ENCODE measurements around the gene TMEM132C.

TMEM132C gene

DNA sequence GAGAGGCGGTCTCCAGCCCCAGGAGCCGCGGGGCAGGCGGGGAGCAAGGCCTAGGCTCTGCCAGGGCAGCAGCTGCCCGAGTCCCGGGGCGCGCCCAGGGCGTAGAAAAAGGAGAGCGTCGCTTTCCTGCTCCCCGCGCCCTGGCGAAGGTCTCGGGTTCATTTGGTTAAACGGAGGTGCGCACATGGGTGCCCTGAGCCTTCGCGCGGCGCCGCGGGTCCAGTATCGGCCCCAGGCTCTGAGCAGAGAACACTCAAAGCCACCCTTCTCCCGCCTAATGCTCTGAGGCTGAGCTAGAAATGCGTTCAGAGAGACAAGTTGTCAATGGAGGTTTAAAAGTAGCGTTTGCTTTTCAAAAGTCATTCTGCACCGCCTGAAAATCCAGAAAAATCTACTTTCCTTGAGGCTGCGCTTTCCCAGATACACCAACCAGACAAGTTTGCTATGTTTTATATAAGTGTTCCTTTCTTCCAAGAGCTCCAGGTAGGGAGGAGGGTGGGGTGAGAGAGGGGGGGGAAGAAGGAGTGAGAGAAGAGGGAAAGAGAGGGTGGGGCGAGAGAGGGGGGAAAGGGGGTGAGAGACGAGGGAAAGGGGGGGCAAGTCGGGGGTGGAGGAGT is 1.5 kb downstream of the TMEM132C start:
- CTCF ChIA-PET: no interaction called here
- TF ChIP-seq ZNF384 (IDR thresholded peaks at IDR 0.05) (no peak), LEF1 (IDR thresholded peaks at IDR 0.05; ENCODE audit: borderline replicate concordance) (no peak), FOXK2 (IDR thresholded peaks at IDR 0.05) (no peak), ELF4 (IDR thresholded peaks at IDR 0.05) (no peak), CTBP1 (IDR thresholded peaks at IDR 0.05; ENCODE audit: borderline replicate concordance) (no peak), FOXM1 (IDR thresholded peaks at IDR 0.05; ENCODE audit: borderline replicate concordance) (no peak), ARNT (IDR thresholded peaks at IDR 0.05) (no peak), TARDBP (IDR thresholded peaks at IDR 0.05) (no peak), HDGF (IDR thresholded peaks at IDR 0.05; ENCODE audit: borderline replicate concordance) (no peak)
- DNase-seq (ENCODE audit: extremely low spot score): no peak
- POLR2A ChIA-PET: no interaction called here

DNA sequence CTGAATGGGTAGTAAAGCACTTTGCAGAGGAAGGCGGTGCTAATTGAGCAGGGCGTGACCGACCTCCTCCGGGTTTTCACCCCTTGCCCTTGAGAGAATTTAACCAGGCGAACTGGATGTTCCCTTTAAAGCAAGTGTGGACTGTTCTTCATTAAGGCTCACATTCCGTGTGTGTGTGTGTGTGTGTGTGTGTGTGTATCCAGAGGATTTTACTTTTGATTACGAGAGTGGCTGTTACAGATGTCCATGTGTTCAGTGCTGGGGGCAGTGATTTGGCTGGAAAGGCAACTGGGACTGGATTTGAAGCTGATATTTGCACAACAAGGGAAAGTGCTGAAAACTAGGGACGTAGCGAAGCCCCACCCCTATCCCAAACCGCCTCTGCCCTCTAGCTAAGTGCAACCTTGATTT is 2.2 kb downstream of the TMEM132C start:
- TF ChIP-seq HDGF (IDR thresholded peaks at IDR 0.05; ENCODE audit: borderline replicate concordance) (no peak), FOXA1 (IDR thresholded peaks at IDR 0.05) (no peak), ARNT (IDR thresholded peaks at IDR 0.05) (no peak), SUZ12 (IDR thresholded peaks at IDR 0.05) (no peak), BHLHE40 (IDR thresholded peaks at IDR 0.05; ENCODE audit: borderline replicate concordance) (no peak), SP1 (IDR thresholded peaks at IDR 0.05) (no peak), PKNOX1 (IDR thresholded peaks at IDR 0.05) (no peak), CTBP1 (IDR thresholded peaks at IDR 0.05; ENCODE audit: borderline replicate concordance) (no peak)
- no peak for DNase-seq (ENCODE audit: extremely low spot score)
- POLR2A ChIA-PET: no interaction called here
- CTCF ChIA-PET: no interaction called here

DNA sequence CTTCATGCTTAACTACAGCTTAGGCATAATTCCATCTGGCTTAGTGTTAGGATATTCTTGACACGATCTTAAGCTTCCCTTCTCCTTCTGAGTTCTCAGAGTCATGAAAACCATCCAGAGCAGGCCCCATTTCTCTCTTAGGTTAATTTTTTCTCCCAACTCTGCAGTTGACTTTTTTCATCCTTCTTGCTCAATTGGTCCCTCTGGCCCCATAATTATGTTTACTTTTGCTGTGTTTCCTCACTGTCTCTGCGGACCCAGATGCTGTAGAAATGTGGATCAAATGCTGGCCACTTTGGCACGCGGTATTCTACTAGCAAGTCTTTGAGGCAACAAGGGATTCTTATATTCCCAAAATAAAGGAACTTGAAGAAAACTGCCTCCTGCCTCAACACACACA is 9.5 kb downstream of the TMEM132C start:
- POLR2A ChIA-PET: no interaction called here
- TF ChIP-seq SUZ12 (IDR thresholded peaks at IDR 0.05): no peak
- TF ChIP-seq TARDBP (IDR thresholded peaks at IDR 0.05): no peak
- no peak for TF ChIP-seq FOXA1 (IDR thresholded peaks at IDR 0.05)
- no peak for TF ChIP-seq LEF1 (IDR thresholded peaks at IDR 0.05; ENCODE audit: borderline replicate concordance)
- no peak for TF ChIP-seq CTBP1 (IDR thresholded peaks at IDR 0.05; ENCODE audit: borderline replicate concordance)
- TF ChIP-seq PKNOX1 (IDR thresholded peaks at IDR 0.05): no peak
- TF ChIP-seq BHLHE40 (IDR thresholded peaks at IDR 0.05; ENCODE audit: borderline replicate concordance): no peak
- TF ChIP-seq ELF4 (IDR thresholded peaks at IDR 0.05): no peak
- no peak for TF ChIP-seq SP1 (IDR thresholded peaks at IDR 0.05)
- no peak for TF ChIP-seq NFRKB (IDR thresholded peaks at IDR 0.05)
- no peak for TF ChIP-seq FOXM1 (IDR thresholded peaks at IDR 0.05; ENCODE audit: borderline replicate concordance)
- CTCF ChIA-PET: no interaction called here
- no peak for DNase-seq (ENCODE audit: extremely low spot score)

DNA sequence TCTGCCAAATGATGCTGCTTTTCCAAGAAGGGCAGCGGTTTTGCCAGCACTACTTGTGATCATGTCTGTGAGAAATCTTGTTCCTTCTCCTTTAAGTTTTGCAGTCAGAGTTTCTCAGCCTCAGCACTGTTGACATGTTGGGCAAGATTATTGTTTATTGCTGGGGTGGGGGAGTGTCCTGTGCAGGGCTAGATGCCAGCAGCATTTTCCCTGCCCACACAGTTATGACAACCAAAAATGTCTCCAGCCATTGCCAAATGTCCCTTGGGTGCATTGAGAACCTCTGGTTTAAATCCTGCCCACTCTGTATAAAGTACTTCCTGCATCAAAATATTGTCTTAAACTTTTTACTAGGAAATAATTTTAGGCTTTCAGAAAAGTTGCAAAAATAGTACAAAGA is 20.0 kb downstream of the TMEM132C start:
- CTCF ChIA-PET: no interaction called here
- POLR2A ChIA-PET: no interaction called here
- TF ChIP-seq BHLHE40 (IDR thresholded peaks at IDR 0.05; ENCODE audit: borderline replicate concordance): no peak
- no peak for TF ChIP-seq TARDBP (IDR thresholded peaks at IDR 0.05)
- no peak for TF ChIP-seq SP1 (IDR thresholded peaks at IDR 0.05)
- no peak for TF ChIP-seq ZNF384 (IDR thresholded peaks at IDR 0.05)
- no peak for TF ChIP-seq L3MBTL2 (conservative IDR thresholded peaks at IDR 0.05)
- TF ChIP-seq CTBP1 (IDR thresholded peaks at IDR 0.05; ENCODE audit: borderline replicate concordance): no peak
- no peak for DNase-seq (ENCODE audit: extremely low spot score)

- DNase-seq (ENCODE audit: extremely low spot score): no peak
- ChIA-PET CTCF (no interaction called here), POLR2A (no interaction called here)
- TF ChIP-seq FOXK2 (IDR thresholded peaks at IDR 0.05): no peak
- TF ChIP-seq SP1 (IDR thresholded peaks at IDR 0.05): no peak
- no peak for TF ChIP-seq ARNT (IDR thresholded peaks at IDR 0.05)
- TF ChIP-seq SUZ12 (IDR thresholded peaks at IDR 0.05): no peak
Measured at GRCh38 chr12:128288357-128288756, 21.4 kb downstream of the TMEM132C start.

GRCh38 chr12:128288896-128289295 is 21.9 kb downstream of the TMEM132C start:
- ChIA-PET CTCF (no interaction called here), POLR2A (no interaction called here)
- no peak for DNase-seq (ENCODE audit: extremely low spot score)
- TF ChIP-seq BHLHE40 (IDR thresholded peaks at IDR 0.05; ENCODE audit: borderline replicate concordance): no peak

DNA sequence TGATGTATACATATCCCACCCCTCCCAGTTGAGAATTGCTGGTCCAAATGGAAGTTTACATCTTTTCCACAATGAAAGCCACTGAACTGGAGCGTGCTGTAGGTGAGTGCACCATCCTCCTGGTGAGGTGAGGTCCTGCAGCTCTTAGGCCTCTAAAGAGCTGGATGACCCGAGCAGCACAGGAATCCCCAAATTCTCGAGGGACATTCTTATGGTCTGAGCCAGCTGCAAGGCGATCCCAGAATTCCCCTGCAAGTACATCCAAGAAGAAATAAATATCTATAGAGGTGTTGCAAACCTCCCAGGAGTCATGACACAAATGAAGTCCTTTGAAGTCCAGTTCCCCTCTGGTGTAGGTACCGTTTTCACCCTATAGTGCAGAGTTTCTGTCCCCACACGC is 24.0 kb downstream of the TMEM132C start:
- ChIA-PET POLR2A (no interaction called here), CTCF (no interaction called here)
- TF ChIP-seq LEF1 (IDR thresholded peaks at IDR 0.05; ENCODE audit: borderline replicate concordance): no peak
- no peak for DNase-seq (ENCODE audit: extremely low spot score)

GRCh38 chr12:128298091-128298748 is 31.2 kb downstream of the TMEM132C start:
- ChIA-PET CTCF (no interaction called here), POLR2A (no interaction called here)
- DNase-seq (ENCODE audit: extremely low spot score): no peak
- TF ChIP-seq HDGF (IDR thresholded peaks at IDR 0.05; ENCODE audit: borderline replicate concordance) (no peak), FOXM1 (IDR thresholded peaks at IDR 0.05; ENCODE audit: borderline replicate concordance) (no peak), PKNOX1 (IDR thresholded peaks at IDR 0.05) (no peak), FOXA1 (IDR thresholded peaks at IDR 0.05) (no peak), FOXK2 (IDR thresholded peaks at IDR 0.05) (no peak), SUZ12 (IDR thresholded peaks at IDR 0.05) (no peak), ZNF384 (IDR thresholded peaks at IDR 0.05) (no peak), BHLHE40 (IDR thresholded peaks at IDR 0.05; ENCODE audit: borderline replicate concordance) (no peak), L3MBTL2 (conservative IDR thresholded peaks at IDR 0.05) (no peak), ELF4 (IDR thresholded peaks at IDR 0.05) (no peak), ARNT (IDR thresholded peaks at IDR 0.05) (no peak), TARDBP (IDR thresholded peaks at IDR 0.05) (no peak), SP1 (IDR thresholded peaks at IDR 0.05) (no peak), CTBP1 (IDR thresholded peaks at IDR 0.05; ENCODE audit: borderline replicate concordance) (no peak), NFRKB (IDR thresholded peaks at IDR 0.05) (no peak), LEF1 (IDR thresholded peaks at IDR 0.05; ENCODE audit: borderline replicate concordance) (no peak)
